HepG2 (cell line): ENCODE results near the gene TMEM250. TPM values are rescaled to one million over a fixed set of nuclear protein-coding genes. Genes with fewer than 3 reads are reported as not detected.

Experiments
- ATAC-seq: fragments of 200-7000 bp; cut with Tn5 transposase; 3 replicates; pipeline ENCODE4 v1.9.1; 2020; ENCODE audit warnings: mild to moderate bottlenecking, moderate library complexity
- BruUV-seq: library from RNA; stranded (reverse); fragments of 400-500 nt; replicated peaks from 2 replicates; lab custom pipeline; 2021; lab: Mats Ljungman, UMichigan
- CTCF ChIA-PET: fragments of 300-600 bp; formaldehyde crosslinking; extraction: SDS; loops from one replicate; lab custom pipeline; 2021; ENCODE audit warnings: low total read pairs, inconsistent platforms, low intra/inter-chr PET ratio; lab: Yijun Ruan, JAX
- POLR2A ChIA-PET: fragments of 350-600 bp; sonication (Branson Sonifier 250); formaldehyde crosslinking; loops from one replicate; lab custom pipeline; 2020; ENCODE audit warnings: antibody characterized with exemption, inconsistent platforms; lab: Yijun Ruan, JAX
- DNase-seq: peaks from one replicate; pipeline ENCODE4 v3.0.0-alpha.2; 2015; ENCODE audit warnings: low spot score
- FAIRE-seq: peaks from 3 replicates; lab custom pipeline; 2011; peaks lifted over from hg19 to GRCh38; lab: Jason Lieb, UNC
- H2AFZ ChIP-seq: one replicate; pipeline ENCODE4 v1.6.1; 2011; ENCODE audit warnings: low read length, inconsistent platforms
- H3K27ac ChIP-seq: fragments of 300-600 bp; 3 replicates; pipeline ENCODE4 v1.8.0; 2011; ENCODE audit warnings: mixed run types, mild to moderate bottlenecking, mixed read lengths, low read length, inconsistent platforms; ENCODE audit not compliant: insufficient read depth; ENCODE audit errors: extremely low read length
- H3K27me3 ChIP-seq, 2 experiments: fragments of 200-600 bp in 1 of 2; 2 replicates in 1 of 2; 3 replicates in 1 of 2; pipeline versions ENCODE4 v1.6.0 to v1.8.0; 2011; ENCODE audit warnings: low read length in 2 of 2, mild to moderate bottlenecking in 2 of 2, moderate library complexity in 2 of 2, inconsistent platforms in 1 of 2; ENCODE audit not compliant: insufficient read depth in 2 of 2, control insufficient read depth in 1 of 2
- H3K36me3 ChIP-seq, 2 experiments: fragments of 200-600 bp in 1 of 2; replicated peaks in 1 of 2; 2 replicates in 1 of 2; 3 replicates in 1 of 2; pipeline versions ENCODE4 v1.5.1 to v1.8.0; 2011; ENCODE audit warnings: low read length in 2 of 2, inconsistent platforms in 1 of 2; ENCODE audit not compliant: insufficient read depth in 2 of 2, control insufficient read depth in 1 of 2
- H3K4me1 ChIP-seq: 2 replicates; pipeline ENCODE4 v1.5.1; 2012; ENCODE audit warnings: low read length, inconsistent platforms; ENCODE audit not compliant: insufficient read depth
- H3K4me2 ChIP-seq: 2 replicates; pipeline ENCODE4 v1.6.0; 2011; ENCODE audit warnings: low read depth, low read length, inconsistent platforms
- H3K4me3 ChIP-seq, 3 experiments: fragments of 200-600 bp in 1 of 3; sonication (generic), shearing (Covaris generic) in 1 of 3; replicated peaks in 1 of 3; 2 replicates each; pipeline ENCODE4 v1.5.1; 2011 to 2016; ENCODE audit warnings: low read length in 3 of 3, inconsistent platforms in 2 of 3, low read depth in 2 of 3, mild to moderate bottlenecking in 2 of 3, control low read depth in 1 of 3, mixed read lengths in 1 of 3; ENCODE audit not compliant: insufficient read depth in 1 of 3
- H3K79me2 ChIP-seq: one replicate; pipeline ENCODE4 v1.6.1; 2011; ENCODE audit warnings: low read length, inconsistent platforms; ENCODE audit not compliant: insufficient read depth
- H3K9ac ChIP-seq: 2 replicates; pipeline ENCODE4 v1.6.0; 2011; ENCODE audit warnings: mild to moderate bottlenecking, low read depth, low read length, inconsistent platforms; ENCODE audit not compliant: insufficient read depth
- H3K9me3 ChIP-seq: 2 replicates; pipeline ENCODE4 v1.5.1; 2012; ENCODE audit warnings: mild to moderate bottlenecking, low read length
- H4K20me1 ChIP-seq: 2 replicates; pipeline ENCODE4 v1.6.0; 2011; ENCODE audit warnings: inconsistent platforms, mild to moderate bottlenecking, low read length, moderate library complexity; ENCODE audit not compliant: insufficient read depth
- BATF2 ChIP-seq: sonication (generic); formaldehyde crosslinking; IDR thresholded peaks from 2 replicates; pipeline ENCODE4 v1.8.0; 2022; ENCODE audit warnings: mild to moderate bottlenecking, missing genetic modification reagents, moderate library complexity
- HNRNPLL ChIP-seq: fragments of 200-400 bp; formaldehyde crosslinking; IDR thresholded peaks from 2 replicates; pipeline ENCODE4 v1.6.1; 2017; ENCODE audit warnings: mild to moderate bottlenecking, low read depth, low read length; ENCODE audit not compliant: poor library complexity, severe bottlenecking
- NCOA2 ChIP-seq: sonication (generic); formaldehyde crosslinking; IDR thresholded peaks from 2 replicates; pipeline ENCODE4 v1.8.0; 2022; ENCODE audit warnings: inconsistent platforms
- ZNF34 ChIP-seq: sonication (generic); formaldehyde crosslinking; IDR thresholded peaks from 2 replicates; pipeline ENCODE4 v1.4.0; 2020; ENCODE audit warnings: mild to moderate bottlenecking, missing genetic modification reagents, borderline replicate concordance
- ZNF451 ChIP-seq: sonication (generic); formaldehyde crosslinking; IDR thresholded peaks from 2 replicates; pipeline ENCODE4 v1.5.0; 2020; ENCODE audit warnings: mild to moderate bottlenecking, missing genetic modification reagents
- ZNF572 ChIP-seq: sonication (generic); formaldehyde crosslinking; IDR thresholded peaks from 2 replicates; pipeline ENCODE4 v1.5.1; 2020; ENCODE audit warnings: mild to moderate bottlenecking, missing genetic modification reagents
- ZNF670 ChIP-seq: sonication (generic); formaldehyde crosslinking; IDR thresholded peaks from 2 replicates; pipeline ENCODE4 v1.8.0; 2022; ENCODE audit warnings: mild to moderate bottlenecking, missing genetic modification reagents, borderline replicate concordance
- ZNF777 ChIP-seq: sonication (generic); formaldehyde crosslinking; IDR thresholded peaks from 2 replicates; pipeline ENCODE4 v1.4.0; 2020; ENCODE audit warnings: missing genetic modification reagents
- WGBS: methylation state at CpG from one replicate; pipeline ENCODE4 v1.1.6; 2017; ENCODE audit warnings: low lambda C conversion rate; 5-methylcytosine and 5-hydroxymethylcytosine counted together
- in situ Hi-C: cut with HindIII; loops from 2 replicates; pipeline ENCODE4 v1.10.0; 2017; ENCODE audit warnings: low pct_unique_long_range_greater_than_20kb; ENCODE audit not compliant: extremely low pct_ligation_motif_present
- intact Hi-C: fragments of 100-400 bp; cut with micrococcal nuclease; formaldehyde crosslinking; loops from one replicate; pipeline ENCODE4 v1.10.0; 2022; ENCODE audit not compliant: unreplicated experiment
- polyA plus RNA-seq, 8 experiments: library from polyadenylated mRNA; depleted of rRNA in 3 of 8; stranded (reverse) in 7 of 8; unstranded in 1 of 8; fragments of >200 nt; fragmentation: Illumina TruSeq in 4 of 8; extraction: Trizol in 4 of 8; gene quantifications; 2 replicates each; pipeline versions ENCODE4 v1.2.1 to v1.2.3, GENCODE V29; 2011 to 2016; ENCODE audit warnings: low read depth in 4 of 8, missing spikeins in 1 of 8, mixed read lengths in 1 of 8; ENCODE audit not compliant: insufficient read depth in 1 of 8
- total RNA-seq, 5 experiments: library from RNA; depleted of rRNA; stranded (reverse); fragments of >200 nt; fragmentation: Illumina TruSeq; extraction: Trizol; gene quantifications; 2 replicates each; pipeline ENCODE4 v1.2.3, GENCODE V29; 2016; ENCODE audit warnings: low read depth in 1 of 5
- TF ChIP-seq, protein P1 (sequence below): sonication (generic); formaldehyde crosslinking; conservative IDR thresholded peaks from 2 replicates; pipeline ENCODE4 v1.4.0; 2020; ENCODE audit warnings: missing genetic modification reagents
- TF ChIP-seq, protein P2 (sequence below), 2 experiments: fragments of 450-650 bp in 1 of 2; sonication (generic) in 1 of 2; formaldehyde crosslinking in 1 of 2; IDR thresholded peaks; 2 replicates each; pipeline versions ENCODE4 v1.6.1 to v1.8.0; 2016 to 2022; ENCODE audit warnings: antibody characterized with exemption in 1 of 2, mild to moderate bottlenecking in 1 of 2, missing genetic modification reagents in 1 of 2

Gene TMEM250
- total and polyA plus RNA-seq, 2 of the 13 experiments (the other 11 are each of a cell fraction or from before 2014, with no cell fraction given), result 5.5 to 13.9 TPM

GRCh38 chr9:136122425-136123383, 4.0 kb upstream of the TMEM250 start:
- Histone ChIP-seq H3K27me3 (peaks cover 7 to 32% of the 10 kb centered on the region in 2 experiments; a peak in 4 of 5 replicates), H3K9ac (no peak overlapping the region), H4K20me1 (0 out of 2 replicates have a peak, but pooled peaks cover 2% of the 10 kb centered on the region), H3K79me2 (no peaks in the 10 kb centered on the region), H3K27ac (no peak overlapping the region), H3K9me3 (peaks cover 6% of the 10 kb centered on the region; the same call in 1 of the 2 replicates), H3K4me1 (peaks cover 31% of the 10 kb centered on the region), H3K4me2 (peak overlapping the region; percentile 54), H3K4me3 (peak overlapping the region in 1 of 3 experiments; percentile 35; a peak in 1 of 6 replicates), H3K36me3 (no peaks in the 10 kb centered on the region), H2AFZ (no peak overlapping the region)
- FAIRE-seq, result peak; percentile 30
- 44% methylated on average over 28 of the region's 45 CpGs for WGBS
- POLR2A ChIA-PET, result no interaction called here
- CTCF ChIA-PET, result interaction anchor here (1.4 to 4.6 kb wide), 4 partner anchors 33 to 258 kb away, joined by 7 to 40 read pairs (median 12); no protein-coding TSS in a partner anchor
- DNase-seq, result peak; percentile 32
- ATAC-seq, result peak; percentile 53
- in situ Hi-C loops, result loop anchor here (10.0 kb wide), 1 partner anchor 258 kb away; no protein-coding TSS in a partner anchor
- no TSS peak for BruUV-seq
- intact Hi-C loops, result loop anchor here (1.0 to 2.0 kb wide), 2 partner anchors 155 to 258 kb away; no protein-coding TSS in a partner anchor
- TF ChIP-seq ZNF572 (CRISPR knock-in tag) (peak; percentile 80; the same call in 1 of the 2 replicates), BATF2 (CRISPR knock-in tag) (no peak), NCOA2 (CRISPR knock-in tag) (no peak), ZNF451 (CRISPR knock-in tag) (0 out of 2 replicates have a peak, but pooled peaks have one; percentile 41), HNRNPLL (no peak), ZNF34 (no peak), ZNF670 (CRISPR knock-in tag) (no peak), ZNF777 (CRISPR knock-in tag) (no peak)
- TF ChIP-seq, protein P1, sequence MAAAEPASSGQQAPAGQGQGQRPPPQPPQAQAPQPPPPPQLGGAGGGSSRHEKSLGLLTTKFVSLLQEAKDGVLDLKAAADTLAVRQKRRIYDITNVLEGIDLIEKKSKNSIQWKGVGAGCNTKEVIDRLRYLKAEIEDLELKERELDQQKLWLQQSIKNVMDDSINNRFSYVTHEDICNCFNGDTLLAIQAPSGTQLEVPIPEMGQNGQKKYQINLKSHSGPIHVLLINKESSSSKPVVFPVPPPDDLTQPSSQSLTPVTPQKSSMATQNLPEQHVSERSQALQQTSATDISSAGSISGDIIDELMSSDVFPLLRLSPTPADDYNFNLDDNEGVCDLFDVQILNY (CRISPR knock-in tag), result no peak
- TF ChIP-seq, protein P2, sequence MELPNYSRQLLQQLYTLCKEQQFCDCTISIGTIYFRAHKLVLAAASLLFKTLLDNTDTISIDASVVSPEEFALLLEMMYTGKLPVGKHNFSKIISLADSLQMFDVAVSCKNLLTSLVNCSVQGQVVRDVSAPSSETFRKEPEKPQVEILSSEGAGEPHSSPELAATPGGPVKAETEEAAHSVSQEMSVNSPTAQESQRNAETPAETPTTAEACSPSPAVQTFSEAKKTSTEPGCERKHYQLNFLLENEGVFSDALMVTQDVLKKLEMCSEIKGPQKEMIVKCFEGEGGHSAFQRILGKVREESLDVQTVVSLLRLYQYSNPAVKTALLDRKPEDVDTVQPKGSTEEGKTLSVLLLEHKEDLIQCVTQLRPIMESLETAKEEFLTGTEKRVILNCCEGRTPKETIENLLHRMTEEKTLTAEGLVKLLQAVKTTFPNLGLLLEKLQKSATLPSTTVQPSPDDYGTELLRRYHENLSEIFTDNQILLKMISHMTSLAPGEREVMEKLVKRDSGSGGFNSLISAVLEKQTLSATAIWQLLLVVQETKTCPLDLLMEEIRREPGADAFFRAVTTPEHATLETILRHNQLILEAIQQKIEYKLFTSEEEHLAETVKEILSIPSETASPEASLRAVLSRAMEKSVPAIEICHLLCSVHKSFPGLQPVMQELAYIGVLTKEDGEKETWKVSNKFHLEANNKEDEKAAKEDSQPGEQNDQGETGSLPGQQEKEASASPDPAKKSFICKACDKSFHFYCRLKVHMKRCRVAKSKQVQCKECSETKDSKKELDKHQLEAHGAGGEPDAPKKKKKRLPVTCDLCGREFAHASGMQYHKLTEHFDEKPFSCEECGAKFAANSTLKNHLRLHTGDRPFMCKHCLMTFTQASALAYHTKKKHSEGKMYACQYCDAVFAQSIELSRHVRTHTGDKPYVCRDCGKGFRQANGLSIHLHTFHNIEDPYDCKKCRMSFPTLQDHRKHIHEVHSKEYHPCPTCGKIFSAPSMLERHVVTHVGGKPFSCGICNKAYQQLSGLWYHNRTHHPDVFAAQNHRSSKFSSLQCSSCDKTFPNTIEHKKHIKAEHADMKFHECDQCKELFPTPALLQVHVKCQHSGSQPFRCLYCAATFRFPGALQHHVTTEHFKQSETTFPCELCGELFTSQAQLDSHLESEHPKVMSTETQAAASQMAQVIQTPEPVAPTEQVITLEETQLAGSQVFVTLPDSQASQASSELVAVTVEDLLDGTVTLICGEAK (IDR thresholded peaks at IDR 0.05), result no peak
- TF ChIP-seq, protein P2 (CRISPR knock-in tag; IDR thresholded peaks at IDR 0.05), result no peak; the same call in 1 of the 2 replicates
